Loucy (cell line): Measurements from ENCODE around the gene DCST1.

Experiments used
- EZH2phosphoT487 ChIP-seq: fragments of 200-600 bp; IDR thresholded peaks from 2 replicates; pipeline ENCODE4 v1.6.1; 2018; ENCODE audit warnings: antibody characterized with exemption, mild to moderate bottlenecking, moderate library complexity, borderline replicate concordance
- TF ChIP-seq, protein P1 (sequence below): fragments of 200-600 bp; sonication (generic); conservative IDR thresholded peaks from 2 replicates; pipeline ENCODE4 v1.5.1; 2014; ENCODE audit warnings: mild to moderate bottlenecking, antibody characterized with exemption, low read length

DNA sequence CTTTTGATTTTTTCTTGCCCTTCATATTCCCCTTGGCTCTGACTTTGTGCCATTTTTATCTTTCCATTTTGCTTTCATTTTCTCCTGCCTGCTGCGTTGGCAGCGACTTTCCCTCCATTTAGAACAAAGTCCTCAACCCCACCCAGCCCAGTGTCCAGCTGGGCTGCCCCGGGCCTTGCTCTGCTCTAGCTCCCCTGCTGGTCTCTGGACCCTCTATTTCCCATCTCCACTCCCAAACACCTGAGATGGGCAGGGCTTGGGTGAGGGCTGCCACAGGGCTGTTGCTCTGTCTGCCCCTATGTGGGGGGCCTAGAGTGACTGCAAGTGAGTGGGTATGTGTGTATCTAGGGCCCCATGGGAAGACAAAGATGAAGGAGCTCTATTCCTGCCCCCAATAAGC is 10.2 kb downstream of the DCST1 start:
- TF ChIP-seq, protein P1, sequence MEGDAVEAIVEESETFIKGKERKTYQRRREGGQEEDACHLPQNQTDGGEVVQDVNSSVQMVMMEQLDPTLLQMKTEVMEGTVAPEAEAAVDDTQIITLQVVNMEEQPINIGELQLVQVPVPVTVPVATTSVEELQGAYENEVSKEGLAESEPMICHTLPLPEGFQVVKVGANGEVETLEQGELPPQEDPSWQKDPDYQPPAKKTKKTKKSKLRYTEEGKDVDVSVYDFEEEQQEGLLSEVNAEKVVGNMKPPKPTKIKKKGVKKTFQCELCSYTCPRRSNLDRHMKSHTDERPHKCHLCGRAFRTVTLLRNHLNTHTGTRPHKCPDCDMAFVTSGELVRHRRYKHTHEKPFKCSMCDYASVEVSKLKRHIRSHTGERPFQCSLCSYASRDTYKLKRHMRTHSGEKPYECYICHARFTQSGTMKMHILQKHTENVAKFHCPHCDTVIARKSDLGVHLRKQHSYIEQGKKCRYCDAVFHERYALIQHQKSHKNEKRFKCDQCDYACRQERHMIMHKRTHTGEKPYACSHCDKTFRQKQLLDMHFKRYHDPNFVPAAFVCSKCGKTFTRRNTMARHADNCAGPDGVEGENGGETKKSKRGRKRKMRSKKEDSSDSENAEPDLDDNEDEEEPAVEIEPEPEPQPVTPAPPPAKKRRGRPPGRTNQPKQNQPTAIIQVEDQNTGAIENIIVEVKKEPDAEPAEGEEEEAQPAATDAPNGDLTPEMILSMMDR: no peak
- no peak for TF ChIP-seq EZH2phosphoT487
